Jurkat, Clone E6-1 (cell line): ENCODE measurements around the gene BHLHE40.
A peak's percentile ranks its signal among the peaks of the same experiment; 100 is the strongest.
"Not testable (repeated sequence)": the region's sequence is repeated elsewhere in the genome, so short reads cannot be mapped to it uniquely, and the experiment has no call there.

Experiments
- DNase-seq: peaks from one replicate; pipeline ENCODE4 v3.0.0-alpha.2; 2011; ENCODE audit warnings: low read depth, low spot score
- H3K4me3 ChIP-seq: 2 replicates; pipeline ENCODE4 v1.5.1; 2011; ENCODE audit warnings: mild to moderate bottlenecking, low read length, control low read depth, moderate library complexity

BHLHE40 gene

DNA sequence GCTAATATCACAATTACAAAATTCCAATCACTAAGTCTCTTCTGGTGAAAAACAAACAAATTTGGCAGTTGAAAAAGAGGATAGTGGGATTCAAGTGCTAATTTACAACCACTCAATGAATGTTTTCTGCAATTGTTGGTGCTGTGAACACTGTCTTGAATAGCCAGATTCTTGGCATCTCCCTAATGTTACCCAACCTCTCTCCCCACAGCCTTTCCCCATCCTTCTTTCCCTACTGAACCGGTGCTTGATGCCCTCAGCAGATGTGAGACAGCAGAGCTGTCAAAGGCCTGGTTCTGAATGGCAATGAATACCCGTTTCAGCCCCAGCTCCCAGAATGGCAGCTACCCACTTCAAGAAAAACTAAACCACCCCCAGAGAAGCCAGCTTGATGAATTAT is 22.5 kb upstream of the BHLHE40 start:
- DNase-seq, result no peak
- no peak overlapping the region for H3K4me3 ChIP-seq

DNA sequence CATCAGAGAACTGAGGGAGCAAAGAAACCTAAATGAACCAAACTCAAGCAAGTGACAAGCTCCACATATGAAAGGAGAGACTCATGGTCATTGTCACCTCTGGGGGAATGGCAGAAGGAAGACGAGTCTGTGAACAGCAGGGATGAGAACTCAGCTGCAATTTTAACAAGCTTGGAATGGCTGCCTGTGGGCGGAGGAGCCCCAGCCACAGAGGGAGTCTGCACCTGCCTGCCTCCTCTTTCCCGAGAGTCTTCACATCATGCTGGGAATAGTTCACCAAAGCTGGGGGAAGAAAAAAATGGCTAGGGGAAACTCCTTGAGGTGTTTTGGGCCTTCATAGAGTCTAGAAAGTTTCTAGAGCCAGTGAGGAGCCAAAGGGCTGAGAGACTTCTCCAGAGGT is 21.3 kb upstream of the BHLHE40 start:
- no peak for DNase-seq
- no peak overlapping the region for H3K4me3 ChIP-seq

DNA sequence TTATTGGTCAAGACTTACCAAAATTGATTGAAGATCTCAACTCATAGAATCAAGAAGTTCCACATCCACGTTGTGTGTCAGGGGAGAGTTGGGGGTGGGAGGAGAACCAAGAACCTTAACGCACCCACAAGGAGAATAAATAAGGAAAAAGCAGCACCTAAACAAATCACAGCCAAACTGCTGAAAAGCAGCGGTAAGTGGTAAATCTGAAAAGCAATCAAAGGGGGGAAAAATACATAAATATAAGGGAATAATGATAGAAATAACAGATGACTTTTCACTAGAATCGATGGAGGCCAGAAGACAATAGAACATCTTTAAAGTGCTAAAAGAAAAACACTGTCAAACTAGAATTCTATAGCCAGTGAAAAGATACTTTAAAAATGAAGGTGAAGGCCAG is 20.1 kb upstream of the BHLHE40 start:
- no peak overlapping the region for H3K4me3 ChIP-seq
- DNase-seq, result no peak

DNA sequence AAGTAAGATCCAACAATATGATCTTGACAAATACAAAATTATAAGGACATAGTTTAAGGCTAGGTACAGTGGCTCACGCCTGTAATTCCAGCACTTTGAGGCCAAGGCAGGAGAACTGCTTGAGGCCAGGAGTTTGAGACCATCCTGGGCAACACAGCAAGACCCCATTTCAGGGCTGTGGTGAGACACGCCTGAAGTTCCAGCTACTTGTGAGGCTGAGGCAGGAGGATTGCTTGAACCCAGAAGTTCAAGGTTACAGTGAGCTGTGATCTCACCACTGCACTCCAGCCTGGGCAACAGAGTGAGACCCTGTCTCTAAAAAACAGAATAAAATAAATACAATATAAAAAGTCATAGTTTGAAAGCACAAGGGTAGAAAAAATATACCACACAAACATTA is 17.4 kb upstream of the BHLHE40 start:
- H3K4me3 ChIP-seq, DNase-seq: not testable (repeated sequence)

DNA sequence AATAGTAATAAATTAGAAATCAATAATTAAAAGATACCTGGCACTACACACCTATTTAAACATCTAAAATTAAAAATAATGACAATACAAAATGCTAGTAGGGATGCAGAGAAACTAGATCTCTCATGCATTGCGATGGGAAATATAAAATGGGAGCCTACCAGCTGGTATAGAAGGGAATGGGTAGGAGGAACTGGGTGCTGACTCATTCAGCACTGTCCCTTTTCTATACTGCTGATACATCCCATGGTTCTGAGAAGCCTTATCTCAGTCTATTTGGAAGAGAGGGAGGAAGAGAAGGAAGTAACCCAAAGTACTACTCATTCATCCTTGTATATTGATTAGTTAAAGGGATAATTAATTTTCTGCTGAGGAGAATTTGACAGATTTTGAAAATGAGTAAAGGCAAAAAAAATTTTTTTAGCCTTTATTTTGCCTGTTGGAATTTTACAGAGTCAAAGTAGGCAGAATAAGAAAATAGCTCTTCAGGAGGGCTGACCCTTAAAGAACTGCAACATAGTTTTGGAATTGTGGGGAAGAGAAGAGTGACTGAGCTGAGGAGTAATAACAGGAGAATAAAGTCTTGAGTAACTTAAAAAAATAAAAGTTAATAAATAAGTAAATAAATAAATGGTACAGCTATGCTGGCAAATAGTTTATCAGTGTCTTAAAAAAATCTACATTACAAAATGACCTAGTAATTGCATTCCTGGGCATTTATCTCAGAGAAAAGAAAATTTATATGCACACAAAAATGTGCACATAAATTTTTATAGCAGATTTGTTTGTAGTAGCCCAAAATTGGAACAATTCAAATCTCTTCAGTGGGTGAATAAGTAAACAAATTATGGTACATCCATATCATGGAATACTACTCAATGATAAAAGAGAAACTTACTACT is 15.3 kb upstream of the BHLHE40 start:
- H3K4me3 ChIP-seq, result no peak overlapping the region
- DNase-seq, result no peak

DNA sequence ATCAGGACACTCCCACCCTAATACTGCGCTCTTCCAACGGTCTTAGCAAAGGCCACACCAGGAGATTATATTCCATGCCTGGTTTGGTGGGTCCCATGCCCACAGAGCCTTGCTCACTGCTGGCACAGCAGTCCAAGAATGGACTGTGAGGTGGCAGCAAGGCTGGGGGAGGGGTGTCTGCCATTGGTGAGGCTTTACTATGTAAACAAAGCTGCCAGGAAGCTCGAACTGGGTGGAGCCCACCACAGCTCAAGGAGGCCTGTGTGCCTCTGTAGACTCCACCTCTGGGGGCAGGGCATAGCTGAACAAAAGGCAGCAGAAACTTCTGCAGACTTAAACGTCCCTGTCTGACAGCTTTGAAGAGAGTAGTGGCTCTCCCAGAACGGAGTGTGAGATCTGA is 13.2 kb upstream of the BHLHE40 start:
- DNase-seq, H3K4me3 ChIP-seq: not testable (repeated sequence)

DNA sequence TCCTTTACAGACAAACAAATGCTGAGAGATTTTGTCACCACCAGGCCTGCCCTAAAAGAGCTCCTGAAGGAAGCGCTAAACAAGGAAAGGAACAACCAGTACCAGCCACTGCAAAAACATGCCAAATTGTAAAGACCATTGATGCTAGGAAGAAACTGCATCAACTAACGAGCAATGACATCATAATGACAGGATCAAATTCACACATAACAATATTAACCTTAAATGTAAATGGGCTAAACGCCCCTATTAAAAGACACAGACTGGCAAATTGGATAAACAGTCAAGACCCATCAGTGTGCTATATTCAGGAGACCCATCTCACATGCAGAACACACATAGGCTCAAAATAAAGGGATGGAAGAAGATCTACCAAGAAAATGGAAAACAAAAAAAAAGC is 11.6 kb upstream of the BHLHE40 start:
- not testable (repeated sequence) for DNase-seq, H3K4me3 ChIP-seq

DNA sequence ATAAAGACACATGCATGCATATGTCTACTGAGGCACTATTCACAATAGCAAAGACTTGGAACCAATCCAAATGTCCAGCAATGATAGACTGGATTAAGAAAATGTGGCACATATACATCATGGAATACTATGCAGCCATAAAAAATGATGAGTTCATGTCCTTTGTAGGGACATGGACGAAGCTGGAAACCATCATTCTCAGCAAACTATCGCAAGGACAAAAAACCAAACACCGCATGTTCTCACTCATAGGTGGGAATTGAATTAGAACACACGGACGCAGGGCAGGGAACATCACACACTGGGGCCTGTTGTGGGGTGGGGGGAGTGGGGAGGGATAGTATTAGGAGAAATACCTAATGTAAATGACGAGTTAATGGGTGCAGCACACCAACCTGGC is 7.8 kb upstream of the BHLHE40 start:
- not testable (repeated sequence) for H3K4me3 ChIP-seq, DNase-seq

DNA sequence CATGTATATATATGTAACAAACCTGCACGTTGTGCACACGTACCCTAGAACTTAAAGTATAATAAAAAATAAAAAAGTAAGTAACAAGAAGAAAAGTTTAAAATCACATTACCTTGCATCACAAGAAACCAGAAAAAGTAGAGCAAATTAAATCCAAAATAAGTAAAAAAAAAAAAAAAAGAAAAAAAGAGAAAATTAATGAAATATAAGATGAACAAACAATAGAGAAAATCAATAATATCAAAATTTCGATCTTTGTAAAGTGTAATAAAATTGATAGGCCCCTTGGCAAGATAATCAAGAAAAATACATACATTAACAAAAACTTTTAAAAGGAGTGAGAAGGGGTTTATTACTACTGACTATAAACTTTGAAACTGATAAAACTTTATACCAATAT is 7.4 kb upstream of the BHLHE40 start:
- no peak overlapping the region for H3K4me3 ChIP-seq
- DNase-seq, result no peak

DNA sequence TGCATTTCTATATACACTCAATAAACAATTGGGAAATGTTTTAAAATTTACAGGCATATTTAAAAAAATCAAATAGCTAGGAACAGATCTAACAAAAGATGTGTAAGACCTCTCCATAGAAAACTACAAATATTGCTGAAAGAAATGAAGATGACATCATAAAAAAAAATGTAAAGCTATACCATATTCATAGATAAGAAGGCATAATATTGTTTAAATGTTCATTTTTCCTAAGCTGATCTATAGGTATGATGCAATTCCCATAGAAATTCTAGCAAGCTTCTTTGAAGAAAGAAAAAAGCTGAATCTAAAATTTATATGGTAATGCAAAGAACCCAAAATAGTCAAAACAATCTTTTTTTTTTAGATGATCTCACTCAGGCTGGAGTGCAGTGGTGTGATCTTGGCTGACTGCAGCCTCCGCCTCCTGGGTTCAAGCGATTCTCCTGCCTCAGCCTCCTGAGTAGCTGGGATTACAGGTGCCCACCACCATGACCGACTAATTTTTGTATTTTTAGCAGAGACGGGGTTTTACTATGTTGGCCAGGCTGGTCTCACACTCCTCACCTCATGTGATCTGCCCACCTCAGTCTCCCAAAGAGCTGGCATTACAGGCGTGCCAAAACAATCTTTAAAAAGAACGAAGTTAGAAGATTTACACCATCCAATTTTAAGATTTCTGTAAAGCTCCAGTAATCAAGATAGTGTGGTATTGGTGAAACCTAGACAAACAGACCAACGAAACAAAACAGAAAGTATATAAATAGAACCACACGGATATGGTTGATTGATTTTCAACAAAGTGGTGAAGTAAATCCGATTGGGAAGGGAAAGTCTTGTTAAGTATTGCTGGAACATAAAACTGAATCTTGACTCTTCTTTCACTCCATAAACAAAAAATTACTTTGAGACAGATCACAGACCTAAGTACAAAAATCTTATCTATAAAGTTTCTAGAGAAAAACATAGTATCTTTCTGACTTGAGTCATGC is 6.3 kb upstream of the BHLHE40 start:
- no peak for DNase-seq
- no peak overlapping the region for H3K4me3 ChIP-seq

DNA sequence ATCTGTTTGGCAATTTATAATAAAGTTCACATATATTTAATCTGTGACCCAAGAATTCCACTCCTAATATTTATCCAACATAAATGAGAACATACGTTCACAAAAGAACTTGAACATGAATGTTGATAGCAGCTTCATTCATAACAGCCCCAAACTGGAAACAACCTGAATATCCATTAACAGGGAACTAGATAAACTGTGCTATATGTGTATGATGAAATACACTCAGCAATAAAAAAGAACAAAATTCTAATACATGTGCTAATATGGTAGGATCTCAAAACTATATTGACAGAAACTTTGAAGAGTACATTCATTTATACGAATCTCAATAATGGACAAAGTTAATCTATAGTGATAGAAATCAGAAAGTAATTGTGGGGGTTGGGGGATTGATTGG is 5.1 kb upstream of the BHLHE40 start:
- DNase-seq, result no peak

DNA sequence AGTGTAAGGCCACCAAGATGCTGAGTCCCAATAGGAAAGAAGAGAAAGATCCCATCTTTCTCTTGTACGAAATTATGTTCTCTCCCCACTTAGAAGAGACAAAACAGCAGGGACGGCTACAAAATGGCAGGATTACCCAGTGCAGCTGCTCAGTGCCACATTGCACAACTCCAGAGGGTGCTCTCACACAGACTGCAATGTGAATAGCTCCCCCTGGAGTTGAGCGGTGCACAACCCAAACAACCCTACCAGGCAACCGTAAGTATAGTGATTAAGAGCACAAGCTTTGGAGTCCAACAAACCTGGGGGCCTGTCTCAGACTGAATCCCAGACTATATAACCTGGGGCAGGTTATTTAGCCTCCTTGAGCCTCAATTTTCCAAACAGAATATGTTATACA is 3.1 kb upstream of the BHLHE40 start:
- peak; percentile 87 for DNase-seq
- H3K4me3 ChIP-seq, result no peak overlapping the region

More for the DNA sequence above, 5.1 kb upstream of the BHLHE40 start:
- H3K4me3 ChIP-seq, result no peak overlapping the region

DNA sequence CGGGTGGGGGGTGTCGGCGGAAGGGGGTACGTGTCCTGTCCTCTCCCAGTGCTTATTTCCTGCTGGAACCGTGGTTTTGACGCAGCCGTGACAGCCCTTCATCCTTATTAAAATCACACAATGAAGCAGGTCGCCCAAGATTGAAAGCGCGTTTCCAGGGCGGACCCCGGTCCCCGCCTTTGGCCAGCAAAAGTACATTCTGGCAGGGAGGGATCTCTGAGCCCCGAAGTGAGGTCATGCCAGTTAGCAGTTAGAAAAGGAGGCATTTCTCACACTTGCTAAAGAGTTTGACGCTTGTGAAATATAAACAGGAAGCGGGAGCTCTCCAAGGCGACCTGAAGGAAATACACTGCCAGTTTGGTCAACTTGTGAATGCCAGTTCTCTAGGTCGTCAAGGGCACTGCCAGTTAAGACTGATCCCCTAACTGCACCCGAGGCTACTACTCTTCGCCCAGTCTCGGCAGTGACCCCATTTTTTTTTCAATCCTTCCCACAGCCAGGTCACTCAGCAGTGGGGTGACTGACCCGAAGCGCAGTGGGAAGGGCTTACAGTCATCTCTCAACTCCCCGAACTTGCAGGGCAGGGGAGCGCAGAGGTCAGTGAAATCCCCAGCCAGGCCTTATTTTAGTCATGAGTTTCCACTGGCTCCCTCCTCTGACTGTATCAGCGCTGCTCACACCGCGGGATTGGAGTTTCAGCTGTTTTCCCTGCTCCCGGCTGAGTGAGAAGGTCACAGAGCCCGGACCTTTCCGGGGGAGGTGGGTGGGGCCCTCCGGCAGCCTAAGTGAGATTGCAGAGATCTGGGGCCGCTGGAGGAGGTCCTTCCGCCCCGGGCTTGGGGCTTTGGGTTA is 2.0 kb upstream of the BHLHE40 start:
- no peak for DNase-seq
- 0 out of 2 replicates have a peak overlapping the region, but pooled peaks have one; percentile 62 for H3K4me3 ChIP-seq

DNA sequence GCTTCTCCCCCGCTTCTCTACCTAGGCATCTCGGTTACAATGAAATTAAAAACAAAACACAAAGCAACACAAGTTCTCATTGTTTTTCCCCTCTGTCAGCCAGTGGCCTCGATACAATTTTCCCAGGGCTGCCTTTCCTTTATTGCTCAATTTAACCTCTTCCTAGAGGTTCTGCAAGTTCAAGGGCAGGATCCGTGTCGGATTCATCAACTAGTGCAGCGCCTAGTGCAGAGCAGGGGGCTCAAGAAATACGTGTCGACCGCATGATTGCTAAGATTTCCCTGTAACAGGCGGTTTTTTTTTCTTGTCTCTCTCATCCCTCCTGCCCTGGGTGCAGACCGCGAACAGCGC is 1.4 kb upstream of the BHLHE40 start:
- no peak for DNase-seq
- peak overlapping the region; percentile 62 for H3K4me3 ChIP-seq

DNA sequence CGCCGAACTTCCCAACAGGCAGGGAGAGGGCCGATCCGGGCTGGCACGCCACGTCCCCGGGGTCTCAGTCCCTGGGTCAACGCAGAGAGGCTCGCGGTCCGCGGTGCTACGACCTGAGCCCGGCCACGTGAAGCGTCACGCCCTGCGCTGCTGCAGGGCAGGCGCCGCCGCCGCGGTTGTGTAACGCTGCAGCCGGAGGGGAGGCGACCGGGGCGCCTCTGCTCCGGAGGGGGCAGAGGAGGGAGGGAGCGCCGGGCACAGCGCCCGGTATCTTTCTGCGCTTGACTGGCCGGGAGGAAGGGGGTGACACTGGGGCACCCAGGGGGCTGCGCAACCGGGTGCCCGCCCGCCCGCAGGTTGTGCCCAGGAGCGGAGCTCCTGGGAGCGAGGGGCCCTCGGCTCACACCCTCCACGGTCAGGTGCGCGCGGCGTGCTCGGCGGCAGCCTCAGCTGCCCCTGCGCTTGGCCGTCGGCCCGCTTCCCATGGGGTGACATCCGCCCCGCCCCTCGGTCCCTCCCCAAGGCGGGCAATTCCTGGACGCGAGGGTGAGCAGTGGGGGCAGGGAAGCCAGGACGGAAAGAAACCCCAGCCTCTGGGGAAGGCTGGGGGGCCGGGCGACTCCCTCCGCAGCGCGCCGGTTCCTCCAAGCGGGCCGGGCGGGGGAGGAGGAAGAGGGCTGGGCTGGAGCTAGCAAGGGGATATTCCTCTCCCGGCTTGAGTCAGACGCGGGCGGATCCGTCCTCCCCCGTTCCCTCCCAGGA is 852 bp upstream of the BHLHE40 start:
- H3K4me3 ChIP-seq, result peak overlapping the region; percentile 62
- DNase-seq, result no peak

DNA sequence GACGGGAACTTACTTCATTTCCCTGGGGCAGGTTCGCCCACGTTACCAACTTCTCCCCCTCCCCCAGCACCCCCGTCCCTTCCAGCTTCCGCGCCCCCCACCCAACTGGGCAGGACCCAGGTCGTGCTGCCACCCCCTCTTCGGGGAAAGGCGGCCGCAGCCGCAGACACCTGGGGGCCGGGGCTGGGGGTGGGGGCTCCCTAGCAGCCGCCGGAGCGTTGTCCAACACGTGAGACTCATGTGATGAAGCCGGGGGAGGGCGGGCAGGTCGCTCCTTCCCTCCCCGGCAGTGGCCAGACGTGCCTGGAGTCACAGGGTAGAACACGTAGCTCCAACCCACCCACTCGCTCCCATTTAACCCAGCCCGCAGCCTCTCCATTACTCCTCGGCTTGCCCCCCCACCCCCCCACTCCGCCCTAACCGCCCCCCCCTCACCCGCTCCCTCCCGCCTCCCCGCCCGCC is 240 bp upstream of the BHLHE40 start:
- peak; percentile 79 for DNase-seq
- peak overlapping the region; percentile 62 for H3K4me3 ChIP-seq

DNA sequence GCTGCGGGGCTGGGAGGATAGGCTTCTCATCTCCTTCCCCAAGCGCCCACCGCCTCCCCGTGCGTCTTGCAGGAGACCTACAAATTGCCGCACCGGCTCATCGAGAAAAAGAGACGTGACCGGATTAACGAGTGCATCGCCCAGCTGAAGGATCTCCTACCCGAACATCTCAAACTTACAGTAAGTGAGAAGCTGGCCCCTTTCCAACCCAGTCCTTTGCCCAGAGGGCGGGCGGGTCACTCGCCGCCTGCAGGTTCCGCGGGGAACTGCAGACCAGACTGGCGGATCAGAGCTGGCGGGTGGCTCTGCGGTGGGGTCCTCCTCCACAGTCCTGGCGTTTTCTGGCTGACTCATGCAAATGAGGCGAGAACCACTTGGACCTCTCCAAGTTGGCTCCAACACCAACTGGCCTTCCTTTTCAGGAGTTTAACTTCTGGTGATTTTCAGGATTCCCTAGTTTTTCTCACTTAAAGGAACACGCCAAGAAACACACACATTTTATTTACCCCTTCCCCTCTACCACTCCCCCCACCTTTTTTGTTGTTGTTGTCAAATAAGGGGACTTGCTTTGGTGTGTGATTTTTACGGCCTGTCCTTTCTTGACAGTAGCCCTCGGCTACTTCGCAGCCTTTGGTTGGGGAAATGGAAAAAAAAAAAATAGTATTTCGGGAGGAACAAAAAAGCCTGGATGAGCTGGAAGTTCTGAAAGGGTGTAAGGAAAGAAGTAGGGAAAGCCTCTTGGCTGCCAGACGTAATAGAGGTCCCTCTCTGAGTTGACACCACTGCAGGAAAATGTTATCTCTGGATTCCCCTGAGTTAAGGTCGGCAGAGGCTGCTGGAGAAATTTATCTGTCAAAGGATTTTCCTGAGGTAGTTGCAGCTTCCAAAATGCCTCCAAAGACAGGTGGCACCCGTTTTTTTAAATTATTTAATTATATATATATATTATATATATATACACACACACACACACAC is 1.3 kb downstream of the BHLHE40 start:
- H3K4me3 ChIP-seq, result peak overlapping the region; percentile 62
- DNase-seq, result peak; percentile 71
